22Rv1 (cell line): Measurements from ENCODE around the gene EMX1.

ENCODE experiments used
- CTCF ChIP-seq: fragments of 450-650 bp; IDR thresholded peaks from 2 replicates; pipeline ENCODE4 v1.5.1; 2017; ENCODE audit warnings: mild to moderate bottlenecking
- ZFX ChIP-seq: fragments of 450-650 bp; IDR thresholded peaks from 2 replicates; pipeline ENCODE4 v1.6.1; 2017; ENCODE audit warnings: antibody characterized with exemption, borderline replicate concordance

GRCh38 chr2:72959554-72959953 is 42.2 kb downstream of the EMX1 start:
- TF ChIP-seq CTCF (no peak), ZFX (no peak)
